Activated naive CD8-positive, alpha-beta T cell treated with anti-CD3 and anti-CD28 coated beads, Interleukin-2, amount 10 ng/mL, durations not matched to agents 7 days and 5 days (primary cell): ENCODE results near the gene MAP4K4. TPM values are rescaled to one million over a fixed set of nuclear protein-coding genes. Genes with fewer than 3 reads are reported as not detected.

Source experiments
- ATAC-seq: fragments of 150-1000 bp; cut with Tn5 transposase; one replicate; pipeline ENCODE4 v1.10.0; 2021; ENCODE audit warnings: low read depth, moderate library complexity
- POLR2A ChIA-PET: fragments of 350-600 bp; sonication (Branson Sonifier 250); formaldehyde crosslinking; loops from one replicate; lab custom pipeline; 2021; ENCODE audit warnings: antibody characterized with exemption; lab: Charles Lee
- DNase-seq: peaks from one replicate; pipeline ENCODE4 v3.0.0; 2021
- H3K27ac Mint-ChIP-seq: one replicate; pipeline ENCODE4 v1.8.0; 2022; ENCODE audit warnings: mild to moderate bottlenecking, mixed read lengths
- H3K27me3 Mint-ChIP-seq: one replicate; pipeline ENCODE4 v1.8.0; 2022; ENCODE audit warnings: mild to moderate bottlenecking, moderate library complexity, mixed read lengths
- H3K36me3 Mint-ChIP-seq: one replicate; pipeline ENCODE4 v1.8.0; 2021; ENCODE audit warnings: mild to moderate bottlenecking, mixed read lengths
- H3K4me1 Mint-ChIP-seq: one replicate; pipeline ENCODE4 v1.8.0; 2021; ENCODE audit warnings: mixed read lengths
- H3K4me3 Mint-ChIP-seq: one replicate; pipeline ENCODE4 v1.8.0; 2022; ENCODE audit warnings: mild to moderate bottlenecking, moderate library complexity, mixed read lengths
- H3K9me3 Mint-ChIP-seq: one replicate; pipeline ENCODE4 v1.8.0; 2021; ENCODE audit warnings: mixed read lengths
- total RNA-seq, 2 experiments: library from RNA; stranded (reverse); gene quantifications; one replicate each; pipeline ENCODE4 v1.2.3, GENCODE V29; 2021

Gene MAP4K4
- total RNA-seq, 2 experiments from 2014 or later, result 79.8 to 84.5 TPM

DNA sequence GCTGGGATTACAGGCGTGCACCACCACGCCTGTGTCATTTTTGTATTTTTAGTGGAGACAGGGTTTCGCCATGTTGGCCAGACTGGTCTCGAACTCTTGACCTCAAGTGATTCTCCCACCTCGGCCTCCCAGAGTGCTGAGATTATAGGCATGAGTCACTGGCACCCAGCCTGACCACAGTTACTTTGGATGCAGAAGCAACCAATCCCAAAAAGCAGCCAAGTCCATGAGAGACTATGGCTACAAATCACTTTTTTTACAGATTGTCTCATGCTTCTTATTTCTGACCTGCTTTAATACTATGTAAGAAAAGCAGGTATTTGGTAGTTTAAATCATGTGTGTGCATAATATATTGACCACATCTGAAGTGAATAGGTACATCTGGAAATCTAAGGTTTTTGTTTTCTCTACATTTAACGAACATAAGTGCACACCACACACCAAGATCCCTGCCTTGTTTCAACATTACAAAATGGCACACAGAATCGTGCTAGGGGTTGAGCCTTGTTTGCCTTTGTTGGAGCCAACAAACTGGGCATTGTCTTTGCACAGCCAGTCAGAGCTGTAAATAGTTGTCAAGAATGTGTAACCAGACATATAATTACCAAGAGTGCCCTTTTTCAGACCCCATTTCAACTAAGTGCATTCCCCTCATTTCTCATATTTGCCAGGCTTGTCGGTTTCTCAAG lies 18.3 kb upstream of the MAP4K4 start:
- Mint-ChIP-seq H3K27me3 (no peaks in the 10 kb centered on the region), H3K9me3 (peaks cover 6% of the 10 kb centered on the region), H3K36me3 (peaks cover 6% of the 10 kb centered on the region), H3K4me1 (peaks cover 1% of the 10 kb centered on the region), H3K4me3 (no peak overlapping the region), H3K27ac (no peak overlapping the region)
- DNase-seq (no peak), ATAC-seq (no peak)
- POLR2A ChIA-PET, result no interaction called here

DNA sequence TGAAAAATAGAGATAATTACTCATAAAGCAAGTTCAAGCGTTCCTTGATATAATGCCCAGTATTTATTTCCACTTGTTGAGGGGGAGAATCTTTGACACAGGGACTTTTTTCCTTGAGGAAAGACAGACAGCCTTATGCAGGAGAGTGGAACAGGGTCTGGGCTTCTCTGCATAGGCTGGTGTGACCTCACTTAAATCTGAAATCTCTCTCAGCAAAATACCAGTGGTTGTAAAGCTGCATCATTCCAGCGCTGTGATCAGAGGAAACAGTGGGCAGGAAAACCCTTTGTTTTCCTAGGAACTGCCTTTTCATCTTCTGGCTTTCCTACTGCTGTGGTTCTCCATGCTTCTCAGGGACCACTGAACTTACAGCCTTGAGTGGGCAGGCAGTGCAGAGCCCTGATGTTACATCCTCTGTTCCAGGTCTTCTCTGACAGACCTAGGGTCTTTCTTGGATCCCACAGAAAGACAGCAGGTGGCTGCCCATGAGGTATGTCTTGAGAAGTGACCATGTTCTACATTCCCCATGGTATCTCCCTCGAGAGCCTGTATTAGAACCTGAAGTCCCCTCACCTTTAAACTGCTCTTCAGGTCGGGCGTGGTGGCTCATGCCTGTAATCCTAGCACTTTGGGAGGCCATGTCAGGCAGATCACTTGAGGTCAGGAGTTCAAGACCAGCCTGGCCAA lies 17.6 kb upstream of the MAP4K4 start:
- Mint-ChIP-seq H3K27me3 (no peaks in the 10 kb centered on the region), H3K27ac (no peak overlapping the region), H3K4me3 (no peak overlapping the region), H3K9me3 (peaks cover 4% of the 10 kb centered on the region), H3K4me1 (peaks cover 3% of the 10 kb centered on the region), H3K36me3 (peaks cover 2% of the 10 kb centered on the region)
- no peak for ATAC-seq
- POLR2A ChIA-PET, result interaction anchor here (0.6 kb wide), 1 partner anchor 24 kb away, joined by 4 read pairs; no protein-coding TSS in a partner anchor
- DNase-seq, result no peak

DNA sequence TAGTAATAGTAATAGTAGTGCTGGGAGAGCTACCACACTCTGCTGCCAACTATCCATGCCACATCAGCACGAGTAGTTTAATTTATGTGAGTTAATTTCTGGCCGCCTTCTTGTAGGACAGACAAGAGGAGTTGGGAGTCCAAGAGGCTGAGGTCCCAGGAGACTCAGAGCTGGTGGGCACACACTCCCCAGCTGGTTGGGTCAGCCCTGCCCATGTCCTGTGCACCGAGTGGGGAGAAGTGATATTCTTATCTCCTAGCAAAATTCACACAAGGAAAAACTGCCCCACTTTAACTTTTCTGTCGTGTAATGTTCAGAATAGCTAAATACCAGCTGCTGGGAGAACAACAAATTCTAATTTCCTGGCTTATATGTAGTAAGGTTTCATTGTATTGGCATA lies 15.2 kb upstream of the MAP4K4 start:
- H3K36me3 Mint-ChIP-seq, result no peaks in the 10 kb centered on the region
- no peak overlapping the region for H3K27ac Mint-ChIP-seq
- peaks cover 3% of the 10 kb centered on the region for H3K9me3 Mint-ChIP-seq
- no peak for ATAC-seq
- no peaks in the 10 kb centered on the region for H3K27me3 Mint-ChIP-seq
- H3K4me1 Mint-ChIP-seq, result peaks cover 3% of the 10 kb centered on the region
- no peak overlapping the region for H3K4me3 Mint-ChIP-seq
- POLR2A ChIA-PET, result no interaction called here
- no peak for DNase-seq

DNA sequence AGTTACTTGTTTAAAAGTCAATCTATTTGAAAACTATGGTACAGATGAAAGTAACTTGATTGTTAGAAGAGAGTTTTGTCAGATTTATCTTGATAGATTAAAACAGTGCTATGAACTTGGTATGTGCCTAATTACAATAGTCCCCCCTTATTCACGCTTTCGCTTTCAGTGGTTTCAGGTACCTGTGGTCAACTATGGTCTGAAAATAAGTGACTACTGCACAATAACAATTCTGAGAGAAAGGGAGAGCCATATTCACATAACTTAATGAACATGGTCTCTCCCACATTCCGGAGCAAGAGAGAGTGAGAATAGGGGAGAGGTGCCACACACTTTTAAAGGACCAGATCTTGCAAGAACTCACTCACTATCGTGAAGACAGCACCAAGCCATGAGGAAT lies 13.2 kb upstream of the MAP4K4 start:
- POLR2A ChIA-PET, result no interaction called here
- H3K36me3 Mint-ChIP-seq, result peaks cover 2% of the 10 kb centered on the region
- no peaks in the 10 kb centered on the region for H3K27me3 Mint-ChIP-seq
- ATAC-seq (no peak), DNase-seq (no peak)
- H3K4me1 Mint-ChIP-seq, result peaks cover 3% of the 10 kb centered on the region
- H3K4me3 Mint-ChIP-seq, result no peak overlapping the region
- H3K27ac Mint-ChIP-seq, result no peak overlapping the region
- no peaks in the 10 kb centered on the region for H3K9me3 Mint-ChIP-seq

DNA sequence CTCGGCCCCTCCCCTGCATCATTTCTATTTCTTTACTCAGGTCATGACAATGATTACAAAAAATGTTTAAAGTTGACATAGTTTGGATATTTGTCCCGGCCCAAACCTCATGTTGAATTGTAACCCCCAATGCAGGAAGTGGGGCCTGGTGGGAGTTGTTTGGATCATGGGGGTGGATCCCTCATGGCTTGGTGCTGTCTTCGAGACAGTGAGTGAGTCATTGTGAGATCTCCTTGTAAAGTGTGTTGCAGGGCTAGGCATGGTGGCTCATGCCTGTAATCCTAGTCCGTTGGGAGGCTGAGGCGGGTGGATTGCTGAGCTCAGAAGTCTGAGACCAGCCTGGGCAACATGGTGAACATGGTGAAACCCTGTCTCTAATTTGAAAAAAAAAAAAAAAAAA lies 9.2 kb upstream of the MAP4K4 start:
- ATAC-seq (no peak), DNase-seq (no peak)
- Mint-ChIP-seq H3K27ac (no peak overlapping the region), H3K36me3 (peaks cover 3% of the 10 kb centered on the region), H3K9me3 (no peaks in the 10 kb centered on the region), H3K4me3 (no peak overlapping the region), H3K27me3 (no peaks in the 10 kb centered on the region), H3K4me1 (peaks cover 17% of the 10 kb centered on the region)
- POLR2A ChIA-PET, result no interaction called here

DNA sequence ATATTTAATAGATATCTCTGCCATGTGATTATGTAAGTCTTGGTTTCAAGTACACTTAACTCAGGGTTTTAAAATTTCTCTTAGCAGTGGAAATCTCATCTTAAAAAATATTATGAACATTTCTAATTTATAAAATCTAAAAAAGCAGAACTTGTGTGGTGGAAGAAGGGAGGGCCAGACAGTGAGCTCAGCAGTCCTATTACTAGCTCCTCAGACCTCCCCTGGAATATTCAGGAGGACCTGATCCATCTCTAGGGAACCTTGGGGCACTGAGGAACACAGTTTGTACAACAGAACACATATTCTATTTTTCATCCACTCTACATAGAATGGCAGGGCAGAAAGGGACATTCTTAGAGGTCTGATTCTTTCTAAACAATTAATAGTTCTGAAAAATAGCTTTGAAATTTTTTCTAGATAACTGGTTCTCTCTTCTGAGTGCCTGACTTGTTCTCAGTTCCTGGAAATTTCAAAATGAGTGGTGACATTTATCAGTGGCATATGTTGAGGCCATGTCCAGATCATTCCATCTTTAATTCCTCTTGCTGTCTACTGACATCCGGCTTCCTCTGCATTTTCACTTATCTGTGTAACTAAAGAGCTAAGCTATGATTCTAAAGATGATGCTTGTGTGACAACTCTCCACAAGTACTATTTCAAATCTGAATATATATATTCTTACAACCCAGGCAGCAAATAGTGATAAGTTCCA lies 8.2 kb upstream of the MAP4K4 start:
- no peak for DNase-seq
- no peak for ATAC-seq
- H3K4me3 Mint-ChIP-seq, result no peak overlapping the region
- peaks cover 18% of the 10 kb centered on the region for H3K4me1 Mint-ChIP-seq
- H3K9me3 Mint-ChIP-seq, result peaks cover 1% of the 10 kb centered on the region
- no peak overlapping the region for H3K27ac Mint-ChIP-seq
- peaks cover 3% of the 10 kb centered on the region for H3K36me3 Mint-ChIP-seq
- POLR2A ChIA-PET, result interaction anchor here (0.5 kb wide), 1 partner anchor 18 kb away, joined by 3 read pairs; no protein-coding TSS in a partner anchor
- H3K27me3 Mint-ChIP-seq, result no peaks in the 10 kb centered on the region

DNA sequence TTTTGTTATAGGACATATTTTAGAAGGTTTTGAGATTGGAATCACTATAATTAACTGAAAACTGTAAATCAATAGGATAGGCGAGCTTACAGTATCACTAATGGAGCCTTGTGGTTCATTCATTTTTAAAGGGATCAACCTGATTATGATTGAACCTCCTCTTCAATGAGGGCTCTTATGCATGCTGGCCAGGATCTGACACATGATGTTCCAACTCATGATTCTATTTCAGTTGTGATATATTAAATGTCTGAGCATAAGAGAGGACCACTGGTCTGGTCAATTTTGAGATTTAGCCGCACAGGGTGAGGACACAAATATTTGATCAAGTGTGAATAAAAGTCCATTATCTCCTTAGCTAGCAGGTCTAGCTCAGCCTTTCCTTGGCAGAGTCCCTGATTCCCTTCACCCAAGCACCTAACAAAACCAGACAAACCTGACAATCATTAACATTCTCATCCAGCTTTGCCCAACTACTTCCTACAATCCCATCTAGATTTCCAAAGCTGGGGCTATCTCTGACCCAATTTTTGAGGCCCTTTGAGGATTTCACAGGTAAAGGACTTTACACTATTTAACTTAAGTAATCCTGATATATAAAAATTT lies 6.9 kb upstream of the MAP4K4 start:
- H3K4me1 Mint-ChIP-seq, result peaks cover 16% of the 10 kb centered on the region
- DNase-seq (no peak), ATAC-seq (no peak)
- peaks cover 3% of the 10 kb centered on the region for H3K36me3 Mint-ChIP-seq
- H3K27ac Mint-ChIP-seq, result no peak overlapping the region
- peaks cover 3% of the 10 kb centered on the region for H3K9me3 Mint-ChIP-seq
- H3K27me3 Mint-ChIP-seq, result peaks cover 2% of the 10 kb centered on the region
- POLR2A ChIA-PET, result no interaction called here
- no peak overlapping the region for H3K4me3 Mint-ChIP-seq

DNA sequence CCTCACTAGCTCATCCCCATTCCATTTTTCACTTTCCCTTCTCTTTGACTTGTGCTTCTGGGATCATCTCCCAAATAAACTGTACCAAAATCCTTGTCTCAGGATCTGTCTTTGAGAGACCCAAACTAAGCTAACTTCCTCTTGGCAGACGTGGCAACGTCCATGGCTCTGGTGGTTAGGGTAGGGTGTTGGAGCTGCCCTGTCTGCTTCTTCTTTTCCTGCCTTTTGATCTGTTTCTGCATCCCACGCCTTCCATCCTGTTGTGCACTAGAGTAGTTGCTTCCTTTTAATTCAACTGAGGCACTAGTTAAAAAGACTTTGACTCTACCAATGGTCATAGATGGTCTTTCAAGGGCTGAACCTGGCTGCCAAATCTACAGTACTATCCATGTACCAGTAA lies 5.5 kb upstream of the MAP4K4 start:
- Mint-ChIP-seq H3K27ac (no peak overlapping the region), H3K4me3 (no peak overlapping the region), H3K36me3 (peaks cover 3% of the 10 kb centered on the region), H3K4me1 (peaks cover 20% of the 10 kb centered on the region), H3K27me3 (peaks cover 2% of the 10 kb centered on the region), H3K9me3 (peaks cover 3% of the 10 kb centered on the region)
- ATAC-seq, result no peak
- DNase-seq, result no peak
- POLR2A ChIA-PET, result interaction anchor here (1.6 kb wide), 1 partner anchor 15 kb away, joined by 3 read pairs; no protein-coding TSS in a partner anchor

DNA sequence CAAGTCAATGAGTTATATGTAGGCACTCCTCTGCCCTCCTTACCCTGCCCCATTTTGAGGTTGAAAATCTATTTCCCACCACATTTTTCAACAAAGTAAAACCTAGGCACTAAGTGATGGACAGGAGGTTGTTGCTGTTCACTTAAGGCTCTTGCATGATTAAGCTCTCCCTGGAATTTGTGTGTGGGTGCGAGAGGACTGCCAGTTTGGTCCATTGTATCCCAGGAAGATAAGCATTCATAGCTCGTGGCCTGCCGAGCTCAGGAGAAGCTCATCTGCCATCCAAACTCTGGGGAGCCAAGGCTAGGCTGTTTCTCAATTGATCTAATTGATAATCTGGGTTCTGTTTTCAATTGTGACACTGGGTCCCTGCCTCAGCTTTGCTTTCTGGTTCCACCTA lies 4.7 kb upstream of the MAP4K4 start:
- DNase-seq, result no peak
- Mint-ChIP-seq H3K4me3 (no peak overlapping the region), H3K4me1 (peaks cover 20% of the 10 kb centered on the region), H3K36me3 (peaks cover 3% of the 10 kb centered on the region), H3K27me3 (peaks cover 2% of the 10 kb centered on the region), H3K27ac (no peak overlapping the region), H3K9me3 (peaks cover 3% of the 10 kb centered on the region)
- POLR2A ChIA-PET, result interaction anchor here (1.6 kb wide), 1 partner anchor 15 kb away, joined by 3 read pairs; no protein-coding TSS in a partner anchor
- no peak for ATAC-seq

DNA sequence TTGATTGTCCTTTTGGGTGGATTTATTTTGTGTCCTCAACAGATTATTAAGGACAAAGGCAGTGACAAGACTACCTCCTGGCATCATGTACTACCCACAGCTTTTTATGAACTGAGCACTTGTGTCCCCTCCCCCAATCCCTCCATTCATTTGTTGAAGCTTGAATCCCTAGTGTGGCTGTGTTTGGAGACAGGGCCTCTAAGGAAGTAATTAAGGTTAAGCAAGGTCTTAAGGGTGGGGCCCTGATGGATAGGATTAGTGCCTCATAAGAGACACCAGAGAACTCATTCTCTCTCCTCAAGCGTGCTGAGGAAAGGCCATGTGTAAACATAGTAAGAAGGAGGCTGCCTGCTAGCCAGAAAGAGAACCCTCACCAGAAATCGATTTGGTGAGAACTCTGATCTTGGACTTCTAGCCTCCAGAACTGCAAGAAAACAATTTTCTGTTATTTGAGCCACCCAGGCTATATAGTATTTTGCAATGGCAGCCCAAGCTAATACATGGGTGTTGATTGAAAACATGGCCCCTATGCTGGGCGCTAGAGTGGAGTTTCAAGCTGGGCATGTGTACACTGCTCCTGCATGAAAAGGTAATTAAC lies 3.4 kb upstream of the MAP4K4 start:
- no peak for DNase-seq
- Mint-ChIP-seq H3K27me3 (peaks cover 2% of the 10 kb centered on the region), H3K27ac (no peak overlapping the region), H3K9me3 (peaks cover 3% of the 10 kb centered on the region), H3K36me3 (peaks cover 2% of the 10 kb centered on the region), H3K4me1 (peaks cover 20% of the 10 kb centered on the region), H3K4me3 (no peak overlapping the region)
- ATAC-seq, result no peak
- POLR2A ChIA-PET, result no interaction called here

DNA sequence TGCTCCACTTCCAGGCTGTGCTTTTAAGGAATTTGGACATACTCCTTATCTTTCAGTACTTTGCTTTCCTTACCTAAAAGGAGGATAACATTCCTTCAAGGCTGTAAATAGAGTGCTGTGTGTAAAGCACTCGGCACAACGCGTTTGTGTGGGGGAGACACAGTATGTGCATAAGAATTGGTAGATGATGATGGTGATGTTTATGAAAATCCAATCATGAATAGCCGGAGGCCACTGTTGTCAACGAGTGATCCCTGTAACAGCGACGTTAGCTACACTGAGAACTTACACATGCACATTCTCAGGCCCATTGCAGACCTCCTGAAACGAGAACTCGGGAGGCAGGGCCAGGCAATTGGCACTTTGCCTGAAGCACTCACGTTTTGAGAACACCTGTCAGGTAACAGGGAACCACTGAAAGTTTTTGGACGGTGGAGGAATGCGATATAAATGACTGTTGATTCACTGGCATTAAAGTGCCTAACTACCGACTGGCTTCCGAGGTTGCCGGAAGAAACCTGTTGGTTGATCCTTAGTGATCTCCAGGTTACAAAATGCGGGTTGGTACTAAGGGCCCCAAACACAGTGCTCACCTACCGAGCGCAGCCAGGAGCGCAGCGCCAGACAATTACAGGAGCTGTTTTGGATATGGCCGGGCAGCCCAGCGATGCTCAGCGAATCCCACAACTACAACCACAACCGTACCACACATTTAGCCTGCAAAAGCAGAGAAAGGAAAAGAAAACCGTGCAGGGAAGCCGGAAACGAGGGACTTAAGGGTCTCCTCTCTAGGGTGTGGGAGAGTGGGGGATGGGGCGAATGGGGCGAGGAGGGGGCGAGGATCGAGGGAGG lies 1.0 kb upstream of the MAP4K4 start:
- peaks cover 7% of the 10 kb centered on the region for H3K36me3 Mint-ChIP-seq
- peaks cover 25% of the 10 kb centered on the region for H3K4me1 Mint-ChIP-seq
- peaks cover 2% of the 10 kb centered on the region for H3K27me3 Mint-ChIP-seq
- DNase-seq (no peak), ATAC-seq (no peak)
- H3K9me3 Mint-ChIP-seq, result peaks cover 3% of the 10 kb centered on the region
- peak overlapping the region; percentile 93 for H3K27ac Mint-ChIP-seq
- peak overlapping the region; percentile 90 for H3K4me3 Mint-ChIP-seq
- POLR2A ChIA-PET, result interaction anchor here (0.9 to 2.5 kb wide), 7 partner anchors 10 to 222 kb away, joined by 3 to 14 read pairs (median 6); partner anchors contain the start of gene RFX8
